ENCODE results near the gene COMT.

COMT gene

GRCh38 chr22:19959043-19959586 lies 17.5 kb downstream of the COMT start:
- no peak for DNase-seq

- no peak for DNase-seq
Measured at GRCh38 chr22:19959587-19960490, 18.3 kb downstream of the COMT start.

GRCh38 chr22:19960491-19961200 lies 19.1 kb downstream of the COMT start:
- DNase-seq, result no peak

- DNase-seq, result no peak
Measured at GRCh38 chr22:19961201-19961580, 19.6 kb downstream of the COMT start.

- DNase-seq, result no peak
Measured at GRCh38 chr22:19961868-19962245, 20.3 kb downstream of the COMT start.

GRCh38 chr22:19962246-19962908 lies 20.8 kb downstream of the COMT start:
- DNase-seq, result peak; percentile 18 to 35

- no peak for DNase-seq
Measured at GRCh38 chr22:19962909-19963806, 21.6 kb downstream of the COMT start.

- DNase-seq, result no peak
Measured at GRCh38 chr22:19963863-19964642, 22.5 kb downstream of the COMT start.

- no peak for DNase-seq
Measured at GRCh38 chr22:19964701-19965386, 23.3 kb downstream of the COMT start.

GRCh38 chr22:19965771-19966709 lies 24.5 kb downstream of the COMT start:
- peak; percentile 38 to 39 for DNase-seq

GRCh38 chr22:19966908-19967750 lies 25.6 kb downstream of the COMT start:
- DNase-seq, result no peak

GRCh38 chr22:19967850-19968449 lies 26.4 kb downstream of the COMT start:
- no peak for DNase-seq

- no peak for DNase-seq
Measured at GRCh38 chr22:19968450-19968891, 26.9 kb downstream of the COMT start.

- no peak for DNase-seq
Measured at GRCh38 chr22:19969141-19969928, 27.8 kb downstream of the COMT start.

- no peak for DNase-seq
Measured at GRCh38 chr22:19970031-19970478, 28.5 kb downstream of the COMT start.

GRCh38 chr22:19970479-19971275 lies 29.1 kb downstream of the COMT start:
- DNase-seq, result peak; percentile 42 to 44
